Smooth muscle cell (in vitro differentiated cells): ENCODE measurements around the gene CHEK2. TPM values are rescaled to one million over a fixed set of nuclear protein-coding genes. Genes with fewer than 3 reads are reported as not detected.

Experiments
- DNase-seq: peaks from one replicate; lab custom pipeline; 2025; ENCODE audit not compliant: unreplicated experiment; lab: John Stamatoyannopoulos, UW
- H2AFZ ChIP-seq: fragments of 200-600 bp; sonication (generic); 2 replicates; pipeline ENCODE4 v1.6.0; 2016; ENCODE audit warnings: antibody characterized with exemption, low read depth, mild to moderate bottlenecking
- H3F3A ChIP-seq: fragments of 200-600 bp; sonication (generic); 2 replicates; pipeline ENCODE4 v1.6.0; 2017; ENCODE audit warnings: antibody characterized with exemption, low read depth
- H3K27ac ChIP-seq: fragments of 200-600 bp; sonication (generic); 2 replicates; pipeline ENCODE4 v1.5.1; 2016; ENCODE audit warnings: low read depth, mild to moderate bottlenecking
- H3K27me3 ChIP-seq: fragments of 200-600 bp; sonication (generic); 2 replicates; pipeline ENCODE4 v1.6.1; 2016; ENCODE audit warnings: low read depth, mild to moderate bottlenecking
- H3K36me3 ChIP-seq: fragments of 200-600 bp; sonication (generic); 2 replicates; pipeline ENCODE4 v1.5.1; 2016; ENCODE audit warnings: low read depth
- H3K4me1 ChIP-seq: fragments of 200-600 bp; sonication (generic); 2 replicates; pipeline ENCODE4 v1.5.1; 2016; ENCODE audit warnings: low read depth
- H3K4me2 ChIP-seq: fragments of 200-600 bp; sonication (generic); 2 replicates; pipeline ENCODE4 v1.6.0; 2016; ENCODE audit warnings: mild to moderate bottlenecking
- H3K4me3 ChIP-seq: fragments of 200-600 bp; sonication (generic); 2 replicates; pipeline ENCODE4 v1.5.1; 2016; ENCODE audit warnings: mild to moderate bottlenecking
- H3K79me2 ChIP-seq: fragments of 200-600 bp; sonication (generic); 2 replicates; pipeline ENCODE4 v1.6.0; 2016; ENCODE audit warnings: low read depth, mild to moderate bottlenecking
- H3K9ac ChIP-seq: fragments of 200-600 bp; sonication (generic); 2 replicates; pipeline ENCODE4 v1.6.0; 2016; ENCODE audit warnings: low read depth
- H3K9me3 ChIP-seq: fragments of 200-600 bp; sonication (generic); replicated peaks from 2 replicates; pipeline ENCODE4 v1.5.1; 2016; ENCODE audit warnings: low read depth
- H4K20me1 ChIP-seq: fragments of 200-600 bp; sonication (generic); 2 replicates; pipeline ENCODE4 v1.6.0; 2016; ENCODE audit warnings: low read depth
- CTCF ChIP-seq: fragments of 200-600 bp; sonication (generic); IDR thresholded peaks from 2 replicates; pipeline ENCODE4 v1.5.1; 2017; ENCODE audit warnings: borderline replicate concordance, mild to moderate bottlenecking, antibody characterized with exemption; ENCODE audit not compliant: insufficient read depth, poor library complexity, severe bottlenecking
- WGBS: methylation state at CpG from one replicate; pipeline ENCODE4 v1.1.7; 2016; ENCODE audit warnings: low lambda C conversion rate; 5-methylcytosine and 5-hydroxymethylcytosine counted together
- polyA plus RNA-seq: library from polyadenylated mRNA; unstranded; fragments of >200 nt; fragmentation: Nextera tagmentation; extraction: Ambion mirVana; gene quantifications from 2 replicates; pipeline ENCODE4 v1.2.1, GENCODE V29; 2016
- small RNA-seq: library from RNA; depleted of rRNA; stranded (forward); fragments of <200 nt; gene quantifications from one replicate; pipeline ENCODE3, GENCODE V24; 2014
- total RNA-seq: library from RNA; depleted of rRNA; stranded (reverse); fragments of >200 nt; gene quantifications from 2 replicates; pipeline ENCODE4 v1.2.3, GENCODE V29; 2014

The CHEK2 gene
- total and polyA plus RNA-seq, 2 experiments from 2014 or later, result 11.5 to 12.7 TPM

- no peak for DNase-seq
- no peak for TF ChIP-seq CTCF
- WGBS, result 97% methylated on average over 2 of the region's 2 CpGs
- no peak overlapping the region for H3K27ac ChIP-seq
- no peaks in the 10 kb centered on the region for H4K20me1 ChIP-seq
- H3K36me3 ChIP-seq, result no peaks in the 10 kb centered on the region
- no peak overlapping the region for H3K4me3 ChIP-seq
- no peak overlapping the region for H2AFZ ChIP-seq
- no peaks in the 10 kb centered on the region for H3K4me1 ChIP-seq
- no peak overlapping the region for H3K9ac ChIP-seq
- no peaks in the 10 kb centered on the region for H3K79me2 ChIP-seq
- no peak overlapping the region for H3K4me2 ChIP-seq
- H3F3A ChIP-seq, result no peaks in the 10 kb centered on the region
- no peaks in the 10 kb centered on the region for H3K9me3 ChIP-seq
- H3K27me3 ChIP-seq, result no peaks in the 10 kb centered on the region
Measured at GRCh38 chr22:28639321-28639720, 102.3 kb downstream of the CHEK2 start.

Small RNAs within 50 kb of the gene (small RNA-seq; reads per million reads assigned to genes)
- not detected for gene RN7SL162P

Other genes with a start within 250 kb of the CHEK2 start
- gene TTC28, start 62.0 kb downstream of the CHEK2 start, total RNA-seq, result 17.9 and 33.6 TPM in 2 replicates
- 6.3 and 9.8 TPM in 2 replicates for gene TTC28, start 62.0 kb downstream of the CHEK2 start, polyA plus RNA-seq
- 9.3 and 15.9 TPM in 2 replicates for gene HSCB, start 219 bp upstream of the CHEK2 start, total RNA-seq
- gene HSCB, start 219 bp upstream of the CHEK2 start, polyA plus RNA-seq, result 22.5 and 23.4 TPM in 2 replicates
- 30.8 and 32.0 TPM in 2 replicates for gene CCDC117, start 30.9 kb upstream of the CHEK2 start, total RNA-seq
- 17.3 and 18.1 TPM in 2 replicates for gene CCDC117, start 30.9 kb upstream of the CHEK2 start, polyA plus RNA-seq
- 375 and 406 TPM in 2 replicates for gene XBP1, start 58.7 kb upstream of the CHEK2 start, total RNA-seq
- 317 and 381 TPM in 2 replicates for gene XBP1, start 58.7 kb upstream of the CHEK2 start, polyA plus RNA-seq
- 3.7 and 4.7 TPM in 2 replicates for gene ZNRF3, start 141.8 kb upstream of the CHEK2 start, total RNA-seq
- gene ZNRF3, start 141.8 kb upstream of the CHEK2 start, polyA plus RNA-seq, result 5.5 and 8.8 TPM in 2 replicates